GM12878 (cell line): Measurements from ENCODE around the gene ANK3. TPM values are rescaled to one million over a fixed set of nuclear protein-coding genes. Genes with fewer than 3 reads are reported as not detected.

Source experiments
- ATAC-seq: fragments of 200-7000 bp; cut with Tn5 transposase; 3 replicates; pipeline ENCODE4 v1.9.1; 2020; ENCODE audit warnings: mild to moderate bottlenecking, moderate library complexity
- BruUV-seq: library from RNA; stranded (reverse); fragments of 400-500 nt; replicated peaks from 2 replicates; lab custom pipeline; 2021; lab: Mats Ljungman, UMichigan
- CTCF ChIA-PET: fragments of 300-600 bp; sonication (Branson Sonifier 250); formaldehyde crosslinking; extraction: SDS; loops from one replicate; lab custom pipeline; 2021; ENCODE audit warnings: inconsistent platforms; lab: Yijun Ruan, JAX
- POLR2A ChIA-PET: fragments of 350-600 bp; formaldehyde crosslinking; extraction: SDS; loops from one replicate; lab custom pipeline; 2021; ENCODE audit warnings: inconsistent platforms; lab: Charles Lee
- RAD21 ChIA-PET: fragments of 300-600 bp; sonication (Branson Sonifier 250); formaldehyde crosslinking; loops from one replicate; lab custom pipeline; 2023; ENCODE audit warnings: antibody characterized with exemption; ENCODE audit not compliant: unreplicated experiment; lab: Charles Lee
- SMC1A ChIA-PET: fragments of 300-600 bp; sonication (Branson Sonifier 250); formaldehyde crosslinking; loops from one replicate; lab custom pipeline; 2023; ENCODE audit not compliant: unreplicated experiment, uncharacterized antibody; lab: Charles Lee
- DNase-seq: peaks from one replicate; pipeline ENCODE4 v3.0.0-alpha.2; 2011; ENCODE audit warnings: low read depth, low spot score
- FAIRE-seq: peaks from 3 replicates; lab custom pipeline; 2011; peaks lifted over from hg19 to GRCh38; lab: Jason Lieb, UNC
- H2AFZ ChIP-seq: 2 replicates; pipeline ENCODE4 v1.6.0; 2011; ENCODE audit warnings: low read depth, low read length, control low read depth; ENCODE audit not compliant: control insufficient read depth
- H3K27ac ChIP-seq: 2 replicates; pipeline ENCODE4 v1.5.1; 2011; ENCODE audit warnings: control low read depth; ENCODE audit not compliant: control insufficient read depth, insufficient read depth
- H3K27me3 ChIP-seq, 2 experiments: replicated peaks in 1 of 2; 2 replicates each; pipeline versions ENCODE4 v1.6.0 to v1.6.1; 2011; ENCODE audit warnings: low read length in 1 of 2; ENCODE audit not compliant: control insufficient read depth in 2 of 2, insufficient read depth in 2 of 2
- H3K36me3 ChIP-seq, 2 experiments: 2 replicates each; pipeline ENCODE4 v1.5.1; 2011; ENCODE audit warnings: low read length in 1 of 2; ENCODE audit not compliant: control insufficient read depth in 2 of 2, insufficient read depth in 2 of 2
- H3K4me1 ChIP-seq: 2 replicates; pipeline ENCODE4 v1.6.1; 2011; ENCODE audit warnings: mild to moderate bottlenecking, low read length, moderate library complexity, mixed read lengths; ENCODE audit not compliant: control insufficient read depth, insufficient read depth
- H3K4me2 ChIP-seq: 2 replicates; pipeline ENCODE4 v1.6.0; 2011; ENCODE audit warnings: control low read depth; ENCODE audit not compliant: control insufficient read depth, insufficient read depth
- H3K4me3 ChIP-seq: fragments of 200-600 bp; sonication (generic); 2 replicates; pipeline ENCODE4 v1.5.1; 2016
- H3K79me2 ChIP-seq: 2 replicates; pipeline ENCODE4 v1.6.0; 2011; ENCODE audit warnings: low read length; ENCODE audit not compliant: control insufficient read depth, insufficient read depth
- H3K9ac ChIP-seq: 2 replicates; pipeline ENCODE4 v1.8.0; 2011; ENCODE audit warnings: low read length, control low read depth, mixed read lengths; ENCODE audit not compliant: control insufficient read depth, insufficient read depth
- H3K9me3 ChIP-seq: replicated peaks from 3 replicates; pipeline ENCODE4 v1.5.1; 2011; ENCODE audit warnings: mild to moderate bottlenecking, low read length; ENCODE audit not compliant: control insufficient read depth, insufficient read depth
- H4K20me1 ChIP-seq: 2 replicates; pipeline ENCODE4 v1.6.0; 2011; ENCODE audit not compliant: control insufficient read depth, insufficient read depth
- BACH1 ChIP-seq: fragments of 450-650 bp; IDR thresholded peaks from 2 replicates; pipeline ENCODE4 v1.6.1; 2017; ENCODE audit warnings: mild to moderate bottlenecking, borderline replicate concordance
- BCL11A ChIP-seq: IDR thresholded peaks from 2 replicates; pipeline ENCODE4 v1.6.1; 2011; ENCODE audit warnings: low read depth, low read length
- BCL3 ChIP-seq: IDR thresholded peaks from 2 replicates; pipeline ENCODE4 v1.6.1; 2011; ENCODE audit warnings: borderline replicate concordance, low read depth, mild to moderate bottlenecking, moderate library complexity, low read length; ENCODE audit not compliant: insufficient read depth, poor library complexity, severe bottlenecking
- BHLHE40 ChIP-seq, 2 experiments: fragments of 450-650 bp in 1 of 2; IDR thresholded peaks; 2 replicates each; pipeline ENCODE4 v1.6.1; 2011 to 2017; ENCODE audit warnings: low read depth in 2 of 2, borderline replicate concordance in 1 of 2, improper control_type of control experiment in 1 of 2, low read length in 1 of 2, mild to moderate bottlenecking in 1 of 2
- EP300 ChIP-seq, 2 experiments: fragments of 150-350 bp in 1 of 2; IDR thresholded peaks; 2 replicates each; pipeline ENCODE4 v1.6.1; 2011 to 2012; ENCODE audit warnings: low read depth in 2 of 2, low read length in 2 of 2, borderline replicate concordance in 1 of 2, improper control_type of control experiment in 1 of 2, inconsistent platforms in 1 of 2; ENCODE audit not compliant: control insufficient read depth in 1 of 2
- NFXL1 ChIP-seq: fragments of 450-650 bp; IDR thresholded peaks from 2 replicates; pipeline ENCODE4 v1.6.1; 2017; ENCODE audit warnings: antibody characterized with exemption, mild to moderate bottlenecking, borderline replicate concordance
- POLR2A ChIP-seq: IDR thresholded peaks from 2 replicates; pipeline ENCODE4 v1.6.1; 2011; ENCODE audit warnings: low read depth, mild to moderate bottlenecking, low read length
- POLR2AphosphoS2 ChIP-seq: IDR thresholded peaks from 2 replicates; pipeline ENCODE4 v1.6.1; 2011; ENCODE audit warnings: low read depth, mild to moderate bottlenecking, low read length, improper control_type of control experiment, moderate library complexity
- RCOR1 ChIP-seq: conservative IDR thresholded peaks from 2 replicates; pipeline ENCODE4 v1.6.1; 2012; ENCODE audit warnings: low read depth, low read length, improper control_type of control experiment
- ZBTB40 ChIP-seq: fragments of 450-650 bp; IDR thresholded peaks from 2 replicates; pipeline ENCODE4 v1.6.1; 2016; ENCODE audit warnings: mild to moderate bottlenecking, moderate library complexity, borderline replicate concordance
- ZNF622 ChIP-seq: fragments of 450-650 bp; IDR thresholded peaks from 2 replicates; pipeline ENCODE4 v1.6.1; 2017; ENCODE audit warnings: mild to moderate bottlenecking, inconsistent platforms
- ZSCAN29 ChIP-seq: fragments of 450-650 bp; IDR thresholded peaks from 2 replicates; pipeline ENCODE4 v1.6.1; 2017; ENCODE audit warnings: mild to moderate bottlenecking, moderate library complexity
- WGBS: methylation state at CpG from one replicate; pipeline ENCODE4 v1.1.6; 2016; ENCODE audit warnings: low lambda C conversion rate; ENCODE audit not compliant: insufficient replicate concordance, insufficient coverage; ENCODE audit errors: missing lambda C conversion rate; 5-methylcytosine and 5-hydroxymethylcytosine counted together
- in situ Hi-C: fragments of 300-500 bp; cut with MboI; formaldehyde crosslinking; loops from 9 replicates; pipeline ENCODE4 v1.14.3; 2018; ENCODE audit warnings: mixed read lengths
- intact Hi-C: fragments of 100-400 bp; cut with micrococcal nuclease; formaldehyde crosslinking; loops from one replicate; pipeline ENCODE4 v1.14.2; 2022; ENCODE audit not compliant: unreplicated experiment
- polyA plus RNA-seq, 11 experiments: library from polyadenylated mRNA; depleted of rRNA in 4 of 11; unstranded in 6 of 11; stranded (reverse) in 5 of 11; fragments of >200 nt; fragmentation: Nextera tagmentation in 4 of 11; fragmentation: Illumina TruSeq in 1 of 11; extraction: Ambion mirVana in 4 of 11; extraction: Trizol in 1 of 11; gene quantifications; 1 replicate in 1 of 11; 2 replicates in 10 of 11; pipeline versions ENCODE4 v1.2.1 to v1.2.3, GENCODE V29; 2011 to 2016; ENCODE audit warnings: inconsistent platforms in 2 of 11, missing spikeins in 2 of 11, low read depth in 1 of 11
- total RNA-seq, 4 experiments: library from RNA; depleted of rRNA in 3 of 4; stranded (reverse); fragments of >200 nt in 3 of 4; fragmentation: Illumina TruSeq in 1 of 4; extraction: Trizol in 1 of 4; gene quantifications; 2 replicates each; pipeline versions ENCODE4 v1.2.1 to v1.2.3, GENCODE V29; 2013 to 2021

ANK3 gene
- total and polyA plus RNA-seq, 10 of the 15 experiments (the other 5 are each of a cell fraction or from before 2014, with no cell fraction given): 0.06 to 0.82 (median 0.20) TPM; not detected in 2

- intact Hi-C loops (no loop called here), in situ Hi-C loops (no loop called here)
- no peak overlapping the region for H3K9ac ChIP-seq
- H3K27me3 ChIP-seq: no peaks in the 10 kb centered on the region
- ChIA-PET RAD21 (no interaction called here), SMC1A (no interaction called here), CTCF (interaction anchor here (0.8 to 1.0 kb wide), 2 partner anchors 9 to 19 kb away, joined by 3 read pairs; no protein-coding TSS in a partner anchor)
- H2AFZ ChIP-seq: no peak overlapping the region
- ATAC-seq (no peak), FAIRE-seq (no peak)
- H3K4me3 ChIP-seq: no peak overlapping the region
- H4K20me1 ChIP-seq: no peaks in the 10 kb centered on the region
- H3K9me3 ChIP-seq: no peaks in the 10 kb centered on the region
- H3K27ac ChIP-seq: no peak overlapping the region
- TF ChIP-seq POLR2AphosphoS2: no peak
- TF ChIP-seq, all 136 proteins: peak for 0
- DNase-seq: no peak
- no peaks in the 10 kb centered on the region; the same call in 1 of the 2 replicates for H3K4me1 ChIP-seq
- no peak overlapping the region for H3K4me2 ChIP-seq
- no peaks in the 10 kb centered on the region for H3K79me2 ChIP-seq
- BruUV-seq: no TSS peak
- no peaks in the 10 kb centered on the region for H3K36me3 ChIP-seq
- 92% methylated on average over 1 of the region's 1 CpG for WGBS
- POLR2A ChIA-PET: no interaction called here
Measured at GRCh38 chr10:60134548-60134947, 255.1 kb downstream of the ANK3 start.

GRCh38 chr10:60130130-60130579 lies 259.5 kb downstream of the ANK3 start:
- ChIA-PET POLR2A (no interaction called here), CTCF (interaction anchor here (1.2 kb wide), 1 partner anchor 15 kb away, joined by 3 read pairs; no protein-coding TSS in a partner anchor), RAD21 (no interaction called here), SMC1A (no interaction called here)
- Histone ChIP-seq H3K4me2 (no peak overlapping the region), H3K4me1 (no peaks in the 10 kb centered on the region; the same call in 1 of the 2 replicates), H2AFZ (no peak overlapping the region), H3K79me2 (no peaks in the 10 kb centered on the region), H3K36me3 (no peaks in the 10 kb centered on the region), H3K27ac (no peak overlapping the region), H3K27me3 (no peaks in the 10 kb centered on the region), H3K4me3 (no peak overlapping the region), H3K9ac (no peak overlapping the region), H3K9me3 (no peaks in the 10 kb centered on the region), H4K20me1 (no peaks in the 10 kb centered on the region)
- BruUV-seq: no TSS peak
- DNase-seq: no peak
- ATAC-seq: peak; percentile 72
- 46% methylated on average over 1 of the region's 1 CpG for WGBS
- FAIRE-seq: no peak
- in situ Hi-C loops (no loop called here), intact Hi-C loops (no loop called here)
- TF ChIP-seq ZNF622 (no peak), RCOR1 (no peak), ZBTB40 (no peak), ZSCAN29 (no peak), BCL3 (no peak), BCL11A (no peak), BHLHE40 (IDR thresholded peaks at IDR 0.05; ENCODE audit: borderline replicate concordance in 1 of 2, low read depth in 2 of 2, low read length in 1 of 2) (no peak), POLR2A (no peak), NFXL1 (no peak), EP300 (IDR thresholded peaks at IDR 0.05; ENCODE audit: borderline replicate concordance in 1 of 2, control insufficient read depth in 1 of 2, low read depth in 2 of 2, low read length in 2 of 2) (no peak), BACH1 (no peak)
